COLO829 (cell line): ENCODE data around the gene PAX1.

Experiments used
- DNase-seq: peaks from one replicate; pipeline ENCODE4 v3.0.0; 2012; ENCODE audit warnings: low spot score

The PAX1 gene

GRCh38 chr20:21739682-21740081 lies 34.2 kb downstream of the PAX1 start:
- DNase-seq, result no peak

GRCh38 chr20:21741266-21741665 lies 35.8 kb downstream of the PAX1 start:
- no peak for DNase-seq

GRCh38 chr20:21762646-21763045 lies 57.2 kb downstream of the PAX1 start:
- DNase-seq, result no peak

- no peak for DNase-seq
Measured at GRCh38 chr20:21767200-21767738, 61.8 kb downstream of the PAX1 start.

- DNase-seq, result no peak
Measured at GRCh38 chr20:21767739-21768223, 62.3 kb downstream of the PAX1 start.
